ENCODE data around the gene SCAP.

Gene SCAP

DNA sequence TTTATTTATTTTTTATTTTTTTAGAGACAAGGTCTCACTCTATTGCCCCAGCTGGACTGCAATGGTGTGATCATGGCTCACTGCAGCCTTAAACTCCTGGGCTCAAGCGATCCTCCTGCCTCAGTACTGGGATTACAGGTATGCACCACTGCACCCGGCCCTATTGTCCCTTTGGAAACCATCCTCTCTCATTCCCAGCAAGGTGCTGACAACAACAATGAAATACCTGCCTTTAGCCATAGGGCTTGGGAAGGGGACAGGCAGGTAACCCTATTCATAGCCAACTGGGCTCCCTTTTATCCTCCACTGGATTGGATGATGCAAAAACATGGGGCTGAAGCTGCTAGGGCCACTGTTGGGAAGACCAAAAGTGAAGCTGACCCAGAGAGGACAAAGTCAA is 43.1 kb downstream of the SCAP start:
- DNase-seq: no peak

DNA sequence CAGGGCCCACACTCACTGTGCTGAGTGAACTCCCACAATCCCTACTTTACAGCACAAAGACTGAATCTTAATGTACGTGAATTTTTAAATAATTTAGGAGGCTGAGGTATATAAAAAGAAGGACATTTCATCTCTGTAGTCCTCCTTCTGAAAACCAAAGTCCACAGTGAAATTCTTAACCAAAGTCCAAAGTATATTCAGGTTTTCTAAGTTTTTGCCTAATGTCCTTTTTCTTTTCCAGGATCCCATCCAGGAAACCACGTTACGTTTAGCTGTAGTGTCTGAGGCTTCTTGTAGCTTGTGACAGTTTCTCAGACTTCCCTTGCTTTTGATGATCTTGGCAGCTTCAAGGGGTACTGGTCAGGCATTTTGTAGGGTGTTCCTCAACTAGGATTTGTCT is 44.5 kb downstream of the SCAP start:
- DNase-seq: no peak

DNA sequence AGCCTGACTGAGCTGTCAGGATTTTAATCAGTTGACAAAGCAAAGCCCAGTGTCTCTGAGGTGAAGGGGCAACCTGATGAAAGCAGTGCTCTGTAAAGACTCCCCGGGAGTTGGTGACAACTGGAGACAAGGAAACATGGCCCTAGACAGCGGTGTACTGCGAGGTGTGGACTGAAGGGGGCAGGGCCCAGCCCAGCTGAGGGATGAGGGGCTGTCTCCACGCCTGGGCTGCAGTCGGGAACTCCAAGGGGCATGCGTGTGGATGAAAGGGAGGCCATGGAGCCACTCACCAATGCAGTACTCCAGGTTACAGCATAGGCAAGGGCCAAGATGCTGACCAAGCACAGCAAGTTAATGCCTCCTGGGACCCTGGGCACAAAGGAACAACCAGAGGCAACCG is 45.1 kb downstream of the SCAP start:
- DNase-seq: no peak

DNA sequence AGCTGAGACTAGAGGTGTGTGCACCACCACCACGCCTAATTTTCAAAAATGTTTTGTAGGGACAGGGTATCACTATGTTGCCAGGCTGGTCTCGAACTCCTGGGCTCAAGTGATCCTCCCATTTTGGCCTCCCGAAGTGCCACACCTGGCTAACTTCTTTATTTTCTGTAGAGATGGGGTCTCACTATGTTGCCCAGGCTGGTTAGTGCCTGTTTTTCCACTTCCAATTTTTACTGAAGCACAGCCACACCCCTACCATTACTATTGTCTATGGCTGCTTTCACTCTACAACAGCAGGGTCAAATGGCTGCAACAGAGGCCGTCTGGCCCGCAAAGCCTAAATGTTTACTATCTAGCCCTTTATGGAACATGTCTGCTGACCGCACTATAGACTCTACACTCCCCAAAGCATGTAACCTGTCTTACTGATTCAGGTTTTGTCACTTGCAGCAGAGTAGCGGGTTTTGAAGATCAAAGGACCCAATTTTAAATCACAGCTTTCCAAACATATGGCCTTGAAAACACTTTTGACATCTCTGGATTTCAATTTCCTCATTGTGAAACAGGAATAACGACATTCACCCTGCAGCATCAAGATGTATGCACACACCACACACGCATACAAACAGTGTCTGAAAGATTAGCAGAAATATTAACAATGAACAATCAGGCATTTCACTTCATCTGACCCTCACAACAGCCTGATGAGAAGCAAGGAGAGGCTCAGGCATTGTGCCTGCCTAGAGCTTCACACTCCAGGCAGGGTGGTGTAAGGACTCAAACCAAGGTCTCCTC is 46.1 kb downstream of the SCAP start:
- DNase-seq: no peak

DNA sequence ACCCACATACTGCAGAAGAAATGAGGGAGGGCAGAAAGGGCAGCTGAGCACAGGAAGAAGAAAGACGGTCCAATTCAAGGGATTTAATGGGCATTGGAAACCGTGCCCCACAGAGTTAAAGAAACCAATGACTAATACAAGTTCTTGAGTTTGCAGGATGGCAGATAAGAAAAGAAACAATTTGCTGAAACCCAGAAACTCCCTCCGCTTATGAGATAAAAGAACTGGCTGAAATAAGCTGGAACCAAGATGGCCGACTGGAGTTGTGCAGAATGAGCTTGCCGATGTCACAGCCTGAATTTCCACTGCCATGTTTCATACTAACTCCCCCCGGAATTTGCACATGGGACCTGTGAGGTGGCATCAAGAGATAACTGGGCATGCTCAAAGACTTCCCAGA is 47.1 kb downstream of the SCAP start:
- DNase-seq: no peak

DNA sequence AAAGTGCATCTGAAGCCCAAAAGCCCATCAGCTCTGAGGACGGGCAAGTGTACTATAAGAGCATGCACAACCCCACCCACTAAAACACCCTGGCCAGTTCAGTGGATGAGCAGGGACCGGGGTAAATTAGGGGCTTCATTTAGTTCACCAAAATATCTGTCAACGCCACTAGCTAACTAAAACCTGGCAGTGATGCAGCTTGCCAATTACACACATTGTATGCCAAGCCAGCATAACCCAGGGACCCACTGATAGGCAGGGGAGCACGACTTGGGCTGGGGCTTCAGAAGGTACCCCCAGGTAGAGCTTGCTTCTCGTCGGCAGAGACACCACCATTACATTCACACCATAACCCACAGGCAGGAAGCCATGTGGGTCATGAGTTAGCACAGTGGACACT is 47.9 kb downstream of the SCAP start:
- DNase-seq: no peak

DNA sequence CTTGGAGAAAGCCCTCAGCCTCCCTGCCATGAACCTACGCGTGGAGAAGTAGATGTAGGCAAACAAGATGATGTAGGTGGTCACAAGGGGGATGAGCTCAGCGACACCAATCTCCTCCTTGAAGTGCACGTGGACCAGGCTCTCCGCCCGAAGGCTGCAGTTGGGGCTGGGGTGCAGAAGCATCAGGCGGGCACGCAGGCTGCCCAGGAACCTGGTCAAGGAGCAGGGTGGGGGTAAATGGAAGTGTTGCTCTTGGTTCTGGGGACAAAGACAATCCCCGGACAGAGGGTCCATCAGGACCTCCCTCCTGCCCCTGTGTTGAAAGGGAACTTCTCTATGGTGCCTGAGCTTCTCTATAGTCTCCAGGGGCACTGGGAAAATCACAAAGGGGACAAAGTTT is 49.8 kb downstream of the SCAP start:
- DNase-seq: no peak

DNA sequence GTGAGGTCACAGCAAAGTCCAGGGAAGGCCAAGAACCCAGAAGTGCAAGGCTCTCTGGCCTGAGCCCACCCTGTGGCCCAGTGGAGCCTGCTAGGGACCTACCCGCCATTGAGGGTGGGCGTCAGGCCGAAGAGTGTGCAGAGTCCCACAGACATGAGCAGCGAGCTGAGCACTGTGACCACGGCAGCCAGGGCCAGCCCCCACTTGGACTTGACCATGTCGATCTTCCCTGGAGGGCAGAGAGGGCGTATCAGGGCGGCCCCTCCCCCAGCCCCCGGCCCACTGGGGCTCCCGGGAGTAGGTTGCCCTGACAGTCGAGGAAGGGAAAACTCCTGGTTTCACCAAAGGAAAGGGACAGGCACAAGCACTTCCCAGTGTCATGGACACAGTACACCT is 50.4 kb downstream of the SCAP start:
- no peak for DNase-seq

DNA sequence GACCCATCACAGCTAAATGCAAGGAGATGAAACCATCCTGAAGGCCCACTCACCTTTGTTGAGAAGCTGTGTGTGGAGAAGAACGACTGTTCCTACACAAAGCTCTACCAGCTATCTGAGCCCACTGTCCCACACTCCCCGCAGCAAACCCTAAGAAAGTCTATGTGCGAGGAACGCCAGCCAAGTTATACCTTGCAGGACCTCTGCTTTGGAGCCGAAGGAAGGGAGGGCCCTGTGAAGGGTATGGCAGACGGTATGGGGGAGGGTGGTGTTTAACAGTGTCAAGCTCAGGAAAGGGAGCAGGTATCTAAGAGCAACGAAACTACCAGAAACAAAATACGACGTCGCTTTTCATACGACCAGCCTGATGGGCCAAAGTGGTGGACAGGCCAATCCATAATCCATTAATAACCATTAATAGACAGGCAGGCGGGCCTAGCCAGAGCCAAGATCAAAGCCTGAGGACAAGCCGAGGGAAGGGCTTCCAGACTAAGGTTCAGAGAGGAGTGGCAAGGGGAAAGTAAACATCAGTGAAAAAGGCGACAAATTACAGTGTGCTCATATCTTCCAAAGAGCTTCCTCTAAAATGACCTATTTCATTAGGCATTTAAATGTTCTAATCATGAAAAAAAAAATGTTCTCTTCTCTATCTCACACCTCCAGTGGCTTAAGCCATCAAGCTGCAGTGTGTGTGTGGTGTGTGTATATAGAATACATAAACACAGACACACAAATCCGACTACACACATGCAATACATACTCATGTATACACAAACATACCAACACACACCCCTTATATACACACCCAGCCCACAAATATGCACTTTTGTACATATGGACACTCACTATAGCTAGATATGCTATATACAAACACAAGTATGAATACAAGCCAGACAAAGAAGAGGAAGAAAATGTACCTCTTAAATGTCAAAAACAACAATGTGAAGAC is 51.0 kb downstream of the SCAP start:
- no peak for DNase-seq

DNA sequence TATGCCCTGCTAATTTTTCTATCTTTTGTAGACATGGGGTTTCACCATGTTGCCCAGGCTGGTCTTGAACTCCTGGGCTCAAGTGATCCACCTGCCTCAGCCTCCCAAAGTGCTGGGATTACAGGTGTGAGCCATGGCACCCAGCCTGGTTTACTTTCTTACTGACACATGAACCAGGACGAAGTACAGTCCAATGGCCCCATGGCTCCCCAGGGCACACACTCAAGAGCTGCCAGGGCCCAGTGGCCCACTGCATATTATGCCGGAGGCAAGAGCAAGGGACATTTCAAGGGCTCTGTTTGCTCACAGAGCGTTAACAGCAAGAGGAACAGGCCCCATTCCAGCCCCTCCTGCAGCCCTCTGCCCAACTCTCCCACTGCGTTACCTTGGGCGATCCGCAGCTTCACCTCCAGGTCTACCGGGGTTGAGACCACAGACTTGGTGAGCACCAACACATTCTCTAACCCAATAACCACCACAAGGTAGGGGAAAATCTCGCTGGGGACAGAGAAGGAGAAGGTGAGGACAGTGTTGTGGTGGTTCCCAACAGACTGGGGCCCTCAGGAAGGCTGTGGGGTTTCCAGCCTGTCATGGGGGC is 52.1 kb downstream of the SCAP start:
- DNase-seq: no peak

DNA sequence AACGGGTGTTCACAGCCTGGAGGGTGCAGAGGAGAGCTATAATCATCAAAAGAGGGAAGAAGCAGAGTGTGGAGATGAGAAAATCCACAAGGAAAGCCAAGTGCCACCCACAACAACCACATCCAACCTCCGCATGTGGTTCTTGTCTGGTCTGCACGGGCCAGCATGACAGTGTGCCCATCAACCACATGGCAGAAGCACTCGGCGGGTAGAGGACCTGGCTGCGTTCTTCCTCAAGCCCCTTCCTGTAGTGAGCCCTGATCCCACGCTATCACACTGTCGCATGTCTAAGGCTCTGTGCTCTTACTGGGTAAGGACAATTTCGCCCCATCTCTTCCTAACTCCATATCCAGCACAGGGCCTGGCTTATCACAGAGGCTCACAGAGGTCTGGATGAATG is 53.0 kb downstream of the SCAP start:
- no peak for DNase-seq

DNA sequence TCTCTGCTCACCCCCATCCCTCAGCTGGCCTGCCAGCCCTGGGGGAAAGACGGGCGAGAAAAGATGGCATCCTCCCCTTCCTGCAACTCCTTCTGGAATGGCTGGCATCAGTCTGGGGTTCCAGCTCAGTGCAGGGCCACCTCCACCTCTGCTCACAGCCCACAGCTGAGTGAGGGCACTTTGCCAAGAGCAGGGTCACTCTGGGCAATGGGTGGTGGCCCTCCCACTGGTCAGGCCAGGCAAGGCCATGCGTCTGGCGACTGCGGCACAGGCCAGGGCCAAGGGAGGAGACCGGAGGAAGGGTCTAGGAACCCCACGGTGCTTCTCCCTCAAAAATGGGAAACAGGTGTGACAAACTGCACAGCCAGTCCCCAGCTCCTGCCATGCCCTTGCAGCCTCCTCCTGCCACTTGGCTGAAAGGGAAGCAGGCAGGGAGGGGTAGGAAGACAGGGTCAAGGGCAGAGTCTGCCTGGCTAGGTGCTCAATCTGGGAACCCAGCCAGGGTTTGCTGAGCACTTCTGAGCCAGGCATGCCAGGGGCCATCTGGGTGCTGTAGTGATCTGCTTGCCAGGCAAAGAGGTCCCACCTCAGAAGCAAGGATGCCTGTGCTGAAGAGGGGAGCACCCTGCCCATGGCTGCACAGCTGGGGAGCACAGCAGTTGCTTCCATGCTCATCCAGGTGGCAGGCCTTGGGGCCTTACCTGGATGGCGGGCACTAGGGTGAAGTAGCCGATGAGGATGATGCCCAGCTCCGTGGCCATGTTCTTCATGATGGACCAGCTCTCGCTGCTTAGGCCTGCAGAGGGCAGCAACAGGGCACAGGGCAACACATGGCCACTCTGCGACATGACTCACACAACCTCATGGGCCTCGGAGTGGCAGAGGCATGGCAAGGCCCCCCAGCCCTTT is 53.7 kb downstream of the SCAP start:
- no peak for DNase-seq

DNA sequence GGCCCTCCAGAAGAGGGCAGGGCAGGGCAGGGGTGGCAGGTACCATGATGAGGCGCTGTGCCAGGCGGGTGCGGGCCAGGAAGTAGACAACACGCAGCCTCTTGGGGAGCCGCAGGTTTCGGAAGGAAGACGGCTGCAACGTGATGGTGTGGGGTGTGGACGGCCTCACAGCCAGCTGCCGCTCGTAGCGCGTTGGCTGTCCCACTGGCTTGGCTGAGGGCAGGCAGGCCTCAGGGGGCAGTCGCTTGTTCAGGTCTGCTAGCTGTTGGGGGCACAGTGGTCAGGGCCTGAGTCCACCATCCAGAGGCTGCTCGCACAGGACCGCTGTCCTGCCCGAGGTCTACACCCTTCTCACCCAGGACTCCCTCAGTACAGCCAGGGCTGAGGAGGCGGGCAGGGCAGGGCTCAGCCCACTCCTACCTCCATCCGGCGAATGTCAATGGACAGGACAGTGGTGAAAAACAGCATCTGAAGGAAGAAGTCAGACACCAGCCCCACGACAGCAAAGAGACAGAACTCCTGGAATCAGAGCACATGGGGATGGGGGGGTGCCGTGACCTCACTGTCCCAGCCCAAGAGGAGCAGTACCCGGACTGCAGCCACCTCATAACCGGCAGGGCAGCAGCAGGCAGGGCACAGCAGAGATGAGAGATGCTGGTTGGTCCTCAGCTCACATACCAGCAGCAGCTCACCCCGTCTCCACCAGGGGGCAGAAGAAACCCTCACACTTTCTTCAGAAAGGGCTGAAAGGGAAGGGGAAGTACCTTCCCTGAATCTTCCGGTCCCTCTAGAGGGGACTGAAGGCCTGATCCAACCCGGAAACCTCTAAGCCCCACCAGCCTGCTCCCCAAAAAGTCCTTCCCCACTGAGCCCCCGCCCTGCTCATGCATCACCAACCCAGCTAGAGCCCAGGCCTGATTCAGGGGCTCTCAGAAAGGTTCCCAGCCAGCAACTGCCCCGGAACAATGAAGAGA is 54.9 kb downstream of the SCAP start:
- DNase-seq: peak in 51 of 56 donors; percentile 25 to 93 (median 71)

DNA sequence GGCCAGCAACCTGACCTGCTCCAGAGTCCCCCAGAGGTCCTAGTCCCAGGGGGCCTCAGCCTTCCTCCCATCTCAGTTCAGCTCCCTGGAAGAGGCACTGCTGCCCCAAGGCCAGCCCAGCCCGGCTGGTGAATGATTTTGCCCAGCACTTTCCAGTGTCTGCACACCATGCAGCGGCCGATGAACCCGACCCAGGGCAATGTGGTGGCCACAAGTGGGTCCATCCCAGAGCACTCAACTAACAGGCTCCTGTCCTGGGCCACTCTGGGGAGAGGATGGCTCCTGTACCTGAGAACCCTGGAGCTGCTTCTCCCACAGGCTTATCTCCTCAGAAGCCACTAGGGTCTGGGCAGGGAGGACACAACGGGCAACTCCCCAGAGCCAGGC is 55.7 kb downstream of the SCAP start:
- DNase-seq: no peak

DNA sequence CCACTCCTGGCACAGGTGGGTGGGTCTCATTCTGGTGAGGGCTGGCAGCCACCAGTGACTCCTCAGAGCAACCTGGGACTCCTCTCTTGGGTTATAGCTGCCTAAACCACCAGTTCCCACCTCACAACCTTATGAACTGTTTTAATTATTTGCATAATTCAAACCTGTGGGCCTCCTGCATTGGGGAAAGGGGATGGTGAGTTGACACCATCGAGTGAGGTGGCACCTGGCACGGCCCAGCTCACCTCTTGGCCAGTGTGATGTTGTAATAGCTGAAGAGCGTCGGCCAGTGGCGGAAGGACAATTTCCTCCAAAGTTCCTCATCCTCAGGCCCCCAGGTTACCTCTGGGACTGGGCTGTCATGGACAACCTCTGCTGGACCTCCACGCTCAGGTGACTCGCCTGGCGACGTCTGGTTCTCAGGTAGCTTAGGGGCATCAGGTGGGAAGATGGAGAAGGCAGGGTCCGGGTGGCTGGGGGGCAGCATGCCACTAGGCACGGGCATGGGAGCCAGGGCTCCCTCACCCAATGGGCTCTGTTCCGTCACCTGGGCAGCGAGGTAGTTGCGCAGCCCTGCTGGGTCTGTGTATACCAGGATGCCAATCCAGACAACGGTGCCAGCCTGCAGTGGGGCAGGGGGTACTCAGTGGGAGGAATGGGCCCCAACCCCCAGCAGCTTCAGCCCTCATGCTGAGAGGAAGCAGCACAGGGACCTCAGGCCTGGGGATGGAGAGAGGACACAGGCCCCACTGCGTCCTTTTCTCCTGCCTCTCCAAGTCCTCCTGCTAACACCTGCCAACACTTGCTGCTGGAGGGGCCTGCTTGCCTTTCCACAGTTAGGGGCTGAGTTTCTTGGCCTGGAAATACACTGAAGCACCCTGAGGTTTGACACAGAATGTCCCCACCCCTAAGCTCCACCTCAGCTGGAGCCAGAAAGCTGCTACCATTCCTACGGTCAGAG is 56.4 kb downstream of the SCAP start:
- no peak for DNase-seq

DNA sequence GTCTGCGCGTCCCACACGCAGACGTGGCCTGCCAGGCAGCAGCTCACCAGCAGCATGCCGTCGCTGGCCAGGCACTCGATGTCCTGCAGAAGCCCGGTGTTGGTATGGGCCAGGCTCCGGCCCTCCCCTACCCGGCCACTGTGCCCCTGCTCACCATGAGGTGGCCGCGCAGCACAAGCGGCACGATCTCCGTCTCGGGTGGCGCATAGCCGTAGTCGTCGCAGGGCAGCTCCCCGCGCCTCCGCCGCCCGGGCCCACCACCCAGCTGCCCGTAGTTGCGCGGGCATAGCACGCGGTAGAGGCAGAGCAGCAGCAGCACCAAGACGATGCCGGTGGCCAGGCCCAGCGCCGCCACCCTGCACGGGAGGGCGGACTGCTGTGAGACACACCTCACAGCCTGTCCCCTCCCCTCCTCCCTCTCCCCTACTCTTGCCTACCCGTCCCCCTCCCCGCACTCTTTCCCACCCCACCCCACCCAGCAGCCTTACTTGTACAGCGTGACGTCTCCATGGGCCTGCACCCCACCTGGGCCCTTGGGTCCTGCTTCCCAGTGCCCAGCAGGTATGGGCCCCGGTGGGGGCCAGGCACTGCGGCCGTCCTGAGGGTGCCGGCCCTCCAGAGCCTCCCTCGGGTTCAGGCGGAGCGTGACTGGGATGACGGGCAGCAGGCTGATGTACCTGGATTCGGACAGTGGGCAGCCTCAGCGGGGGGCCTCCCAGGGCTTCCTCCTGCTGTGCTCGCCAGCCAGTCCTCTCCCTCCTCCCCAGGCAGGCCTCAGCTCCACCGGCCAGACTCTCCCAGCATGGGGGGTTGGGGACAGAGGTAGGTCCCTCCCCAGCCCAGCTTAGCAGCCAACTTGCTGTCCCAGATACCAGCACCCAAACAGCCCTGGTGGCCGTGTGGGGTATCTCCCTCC is 57.3 kb downstream of the SCAP start:
- DNase-seq: no peak

DNA sequence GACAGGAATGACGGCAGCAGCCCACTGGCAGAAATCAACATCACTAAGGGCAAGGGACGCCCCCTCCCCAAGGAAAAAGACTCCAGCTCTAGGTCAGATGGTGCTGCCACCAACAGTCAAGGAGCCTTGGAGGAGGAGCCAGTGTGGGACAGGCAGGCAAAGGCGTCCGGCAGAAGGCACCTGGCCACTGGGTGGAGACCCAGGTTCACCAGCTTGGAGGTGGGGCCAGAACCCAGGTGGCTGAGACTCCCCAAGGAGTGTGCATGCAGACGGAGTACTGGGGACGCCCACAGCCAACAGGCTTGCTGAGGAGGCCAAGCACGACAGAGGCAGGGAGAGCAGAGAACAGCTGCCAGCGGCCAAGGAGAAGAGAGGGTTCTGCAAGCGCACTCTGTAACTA is 59.7 kb downstream of the SCAP start:
- no peak for DNase-seq
